K562 (cell line): ENCODE data around the gene SLC34A3. TPM values are rescaled to one million over a fixed set of nuclear protein-coding genes. Genes with fewer than 3 reads are reported as not detected.
A peak's percentile ranks its signal among the peaks of the same experiment; 100 is the strongest.

Experiments used
- BCLAF1 ChIP-seq, 2 experiments: fragments of 450-650 bp in 1 of 2; IDR thresholded peaks; 2 replicates each; pipeline ENCODE4 v1.6.1; 2011 to 2017; ENCODE audit warnings: low read depth in 2 of 2, antibody characterized with exemption in 1 of 2, borderline replicate concordance in 1 of 2, low read length in 1 of 2, mild to moderate bottlenecking in 1 of 2, mixed read lengths in 1 of 2; ENCODE audit not compliant: control insufficient read depth in 1 of 2
- CTBP1 ChIP-seq: fragments of 450-650 bp; IDR thresholded peaks from 2 replicates; pipeline ENCODE4 v1.6.1; 2016; ENCODE audit warnings: borderline replicate concordance
- GATAD2B ChIP-seq: fragments of 450-650 bp; IDR thresholded peaks from 2 replicates; pipeline ENCODE4 v1.6.1; 2017; ENCODE audit warnings: mild to moderate bottlenecking, borderline replicate concordance
- REST ChIP-seq, 2 experiments: fragments of 450-650 bp; formaldehyde crosslinking in 1 of 2; IDR thresholded peaks; 2 replicates each; pipeline versions ENCODE4 v1.4.0 to v1.6.1; 2014 to 2020; ENCODE audit warnings: mild to moderate bottlenecking in 2 of 2, borderline replicate concordance in 1 of 2, low read depth in 1 of 2
- TAF9B ChIP-seq: fragments of 450-650 bp; IDR thresholded peaks from 2 replicates; pipeline ENCODE4 v1.6.1; 2018; ENCODE audit warnings: mild to moderate bottlenecking; ENCODE audit not compliant: partially characterized antibody
- THRA ChIP-seq: fragments of 450-650 bp; IDR thresholded peaks from 2 replicates; pipeline ENCODE4 v1.6.1; 2017; ENCODE audit warnings: mild to moderate bottlenecking, moderate library complexity
- ZMIZ1 ChIP-seq, 2 experiments: fragments of 150-350 bp in 1 of 2; IDR thresholded peaks; 2 replicates each; pipeline ENCODE4 v1.6.1; 2012 to 2016; ENCODE audit warnings: low read depth in 2 of 2, low read length in 2 of 2, mild to moderate bottlenecking in 1 of 2, moderate library complexity in 1 of 2
- polyA plus RNA-seq, 8 experiments: library from polyadenylated mRNA; depleted of rRNA in 4 of 8; stranded (reverse) in 5 of 8; unstranded in 3 of 8; fragments of >200 nt; fragmentation: Nextera tagmentation in 2 of 8; fragmentation: Illumina TruSeq in 1 of 8; extraction: Ambion mirVana in 2 of 8; extraction: Trizol in 1 of 8; gene quantifications; 2 replicates each; pipeline versions ENCODE4 v1.2.1 to v1.2.3, GENCODE V29; 2011 to 2014; ENCODE audit warnings: inconsistent platforms in 1 of 8, missing spikeins in 1 of 8
- total RNA-seq, 7 experiments: library from RNA; depleted of rRNA in 6 of 7; stranded (reverse); fragments of >200 nt in 6 of 7; fragmentation: Illumina TruSeq in 2 of 7; extraction: Trizol in 2 of 7; gene quantifications; 2 replicates each; pipeline versions ENCODE4 v1.2.1 to v1.2.3, GENCODE V29; 2011 to 2021; ENCODE audit warnings: low replicate concordance in 1 of 7

SLC34A3 gene
- total and polyA plus RNA-seq, 9 of the 15 experiments (the other 6 are each of a cell fraction or from before 2014, with no cell fraction given): not detected

GRCh38 chr9:137277329-137278041, 46.8 kb downstream of the SLC34A3 start, which contains the start of gene TOR4A (continued):
- TF ChIP-seq REST (IDR thresholded peaks at IDR 0.05; ENCODE audit: borderline replicate concordance) (peak; percentile 39; the same call in 1 of the 2 replicates), REST (CRISPR knock-in tag; IDR thresholded peaks at IDR 0.05; ENCODE audit: low read depth) (no peak; the same call in 1 of the 2 replicates), CTBP1 (peak; percentile 69; the same call in 1 of the 2 replicates), THRA (no peak), BCLAF1 (IDR thresholded peaks at IDR 0.05; ENCODE audit: borderline replicate concordance in 1 of 2, control insufficient read depth in 1 of 2, low read depth in 2 of 2, low read length in 1 of 2) (peak in 1 of 2 experiments; percentile 62; a peak in 1 of 4 replicates), ZMIZ1 (IDR thresholded peaks at IDR 0.05; ENCODE audit: low read depth in 2 of 2, low read length in 2 of 2) (0 out of 4 replicates have a peak, but pooled peaks of 1 of the 2 experiments have one; percentile 11), TAF9B (peak; percentile 71), GATAD2B (peak; percentile 16; the same call in 1 of the 2 replicates)
